Vagina (tissue), 2 donors: ENCODE results near the gene GPR151.

ENCODE experiments used
- CTCF ChIP-seq, 3 experiments: fragments of 450-650 bp in 2 of 3; fragments of 200-600 bp in 1 of 3; sonication (generic) in 1 of 3; IDR thresholded peaks; one replicate each; pipeline ENCODE4 v1.5.1; 2017 to 2019; ENCODE audit warnings: antibody characterized with exemption in 3 of 3, mild to moderate bottlenecking in 2 of 3, moderate library complexity in 2 of 3
- POLR2A ChIP-seq, 2 donors: fragments of 450-650 bp; IDR thresholded peaks; one replicate each; pipeline ENCODE4 v1.6.1; 2017; ENCODE audit warnings: antibody characterized with exemption in 2 of 2, mild to moderate bottlenecking in 2 of 2, moderate library complexity in 2 of 2
- POLR2AphosphoS5 ChIP-seq, 2 donors: sonication (generic); formaldehyde crosslinking; IDR thresholded peaks; one replicate each; pipeline ENCODE4 v1.9.0; 2017; ENCODE audit warnings: antibody characterized with exemption in 2 of 2, mild to moderate bottlenecking in 2 of 2, low read depth in 1 of 2; ENCODE audit not compliant: insufficient read depth in 1 of 2

- TF ChIP-seq POLR2A (IDR thresholded peaks at IDR 0.05) (no peak), CTCF (IDR thresholded peaks at IDR 0.05) (no peak), POLR2AphosphoS5 (IDR thresholded peaks at IDR 0.05; ENCODE audit: insufficient read depth in 1 of 2, low read depth in 1 of 2) (no peak)
These were observed 5.6 kb upstream of the GPR151 start for GRCh38 chr5:146521403-146522106.
